UCSD-AML1 (cell line): ENCODE data around the gene DNAH17.
A peak's percentile ranks its signal among the peaks of the same experiment; 100 is the strongest.

Experiments used
- DNase-seq: peaks from one replicate; lab custom pipeline; 2025; ENCODE audit not compliant: unreplicated experiment; lab: John Stamatoyannopoulos, UW

Gene DNAH17

GRCh38 chr17:78575340-78575739 lies 1.9 kb downstream of the DNAH17 start:
- no peak for DNase-seq

GRCh38 chr17:78573955-78574354 lies 3.2 kb downstream of the DNAH17 start:
- DNase-seq = no peak

GRCh38 chr17:78572239-78573205 lies 4.7 kb downstream of the DNAH17 start:
- DNase-seq = no peak

- no peak for DNase-seq
Measured at GRCh38 chr17:78571329-78571728, 5.9 kb downstream of the DNAH17 start.

GRCh38 chr17:78568494-78569115 lies 8.6 kb downstream of the DNAH17 start:
- no peak for DNase-seq

GRCh38 chr17:78567991-78568390 lies 9.2 kb downstream of the DNAH17 start:
- no peak for DNase-seq

- no peak for DNase-seq
Measured at GRCh38 chr17:78566947-78567346, 10.2 kb downstream of the DNAH17 start.

- DNase-seq = no peak
Measured at GRCh38 chr17:78563189-78564145, 13.7 kb downstream of the DNAH17 start.

- no peak for DNase-seq
Measured at GRCh38 chr17:78562734-78563133, 14.5 kb downstream of the DNAH17 start.

- no peak for DNase-seq
Measured at GRCh38 chr17:78561166-78561565, 16.0 kb downstream of the DNAH17 start.

- DNase-seq = no peak
Measured at GRCh38 chr17:78560731-78561130, 16.5 kb downstream of the DNAH17 start.

GRCh38 chr17:78559749-78560368 lies 17.3 kb downstream of the DNAH17 start:
- DNase-seq = peak; percentile 22

GRCh38 chr17:78558989-78559388 lies 18.2 kb downstream of the DNAH17 start:
- DNase-seq = no peak

GRCh38 chr17:78558181-78558850 lies 18.9 kb downstream of the DNAH17 start:
- DNase-seq = no peak

- no peak for DNase-seq
Measured at GRCh38 chr17:78557598-78558039, 19.6 kb downstream of the DNAH17 start.

GRCh38 chr17:78556812-78557211 lies 20.4 kb downstream of the DNAH17 start:
- DNase-seq = no peak

- DNase-seq = no peak
Measured at GRCh38 chr17:78555746-78556401, 21.3 kb downstream of the DNAH17 start.

- no peak for DNase-seq
Measured at GRCh38 chr17:78550464-78550863, 26.7 kb downstream of the DNAH17 start.

- no peak for DNase-seq
Measured at GRCh38 chr17:78548725-78549124, 28.5 kb downstream of the DNAH17 start.

- no peak for DNase-seq
Measured at GRCh38 chr17:78547035-78547434, 30.2 kb downstream of the DNAH17 start.
